NCI-H510A (cell line): Measurements from ENCODE around the gene PXMP2.

Source experiments
- DNase-seq: peaks from one replicate; lab custom pipeline; 2025; lab: John Stamatoyannopoulos, UW

PXMP2 gene

GRCh38 chr12:132687211-132688164 lies at the start of gene PXMP2, which contains the start of gene POLE:
Gene PXMP2 (plus strand): TSS chr12:132687587. CDS start chr12:132687671, 84 bp downstream.
Gene POLE (minus strand): TSS chr12:132687342. CDS start chr12:132687315, 27 bp downstream.
- peak; percentile 97 for DNase-seq

DNA sequence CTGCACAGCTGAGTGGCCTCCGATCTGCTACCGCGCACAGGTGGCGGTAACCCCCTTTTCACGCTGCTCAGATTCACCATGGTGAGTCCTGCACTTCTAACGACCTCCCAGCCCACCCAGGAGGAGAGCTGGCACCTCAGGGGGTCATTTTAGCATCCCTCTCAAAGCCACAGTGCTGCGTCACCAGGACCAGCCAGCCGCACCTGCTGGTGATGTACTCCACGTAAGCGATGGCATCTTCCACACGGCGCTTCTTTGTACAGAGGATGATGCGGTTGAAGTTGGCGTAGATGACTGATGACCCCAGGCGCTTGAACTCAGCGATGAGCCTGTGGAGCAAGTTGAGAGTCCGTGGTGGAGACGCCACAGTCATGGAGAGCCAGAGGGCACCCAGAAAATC lies 49.6 kb upstream of the PXMP2 start:
- no peak for DNase-seq

GRCh38 chr12:132638541-132639408 lies 48.6 kb upstream of the PXMP2 start:
- DNase-seq = no peak

DNA sequence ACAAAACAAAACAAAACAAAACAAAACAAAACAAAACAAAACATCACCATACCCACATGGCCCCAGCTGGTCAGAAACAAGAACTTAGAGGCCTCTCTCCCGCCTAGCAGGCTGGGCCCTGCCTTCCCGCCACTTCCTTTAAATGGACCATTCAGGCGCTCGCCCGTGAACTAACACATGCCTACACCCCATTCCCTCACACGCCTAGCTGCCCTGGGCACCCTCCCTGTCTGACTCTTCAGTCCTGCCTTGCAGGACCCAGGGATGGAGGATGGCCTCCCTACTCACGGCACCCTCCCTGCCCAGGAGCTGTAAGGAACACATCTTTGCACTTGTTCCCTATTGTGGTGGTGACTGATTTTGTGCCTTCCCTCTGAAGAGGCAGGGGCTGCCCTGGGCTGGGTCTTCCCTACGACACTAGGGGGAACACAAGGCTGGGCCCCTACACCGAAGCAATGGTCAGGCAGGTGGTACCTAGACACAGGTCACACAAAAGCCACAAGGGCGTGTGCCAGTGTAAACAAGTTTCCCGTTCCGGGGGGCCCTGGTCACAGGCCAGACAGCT lies 47.3 kb upstream of the PXMP2 start:
- no peak for DNase-seq

- DNase-seq = no peak
Observed at GRCh38 chr12:132640936-132641335, 46.5 kb upstream of the PXMP2 start.

GRCh38 chr12:132641811-132642650 lies 45.4 kb upstream of the PXMP2 start:
- no peak for DNase-seq

GRCh38 chr12:132642846-132643835 lies 44.2 kb upstream of the PXMP2 start:
- no peak for DNase-seq

- no peak for DNase-seq
Observed at GRCh38 chr12:132646850-132647249, 40.5 kb upstream of the PXMP2 start.

DNA sequence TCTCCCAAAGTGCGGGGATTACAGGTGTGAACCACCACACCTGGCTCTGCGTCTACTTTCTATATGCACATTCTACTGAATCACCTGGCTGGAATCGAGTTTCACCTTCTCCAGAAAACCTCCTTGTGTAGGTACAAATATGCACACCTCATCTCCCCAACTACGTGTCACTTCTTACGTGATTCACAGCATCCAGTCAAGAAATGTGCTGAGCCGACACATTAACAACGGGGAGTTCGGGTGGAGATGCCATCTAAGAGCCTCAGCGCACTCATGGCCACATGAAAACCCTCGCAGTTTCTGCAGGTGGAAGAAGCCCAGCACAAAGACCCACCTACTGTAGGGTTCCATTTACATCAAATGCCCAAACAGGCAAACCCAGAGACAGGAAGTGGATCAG lies 39.5 kb upstream of the PXMP2 start:
- no peak for DNase-seq

DNA sequence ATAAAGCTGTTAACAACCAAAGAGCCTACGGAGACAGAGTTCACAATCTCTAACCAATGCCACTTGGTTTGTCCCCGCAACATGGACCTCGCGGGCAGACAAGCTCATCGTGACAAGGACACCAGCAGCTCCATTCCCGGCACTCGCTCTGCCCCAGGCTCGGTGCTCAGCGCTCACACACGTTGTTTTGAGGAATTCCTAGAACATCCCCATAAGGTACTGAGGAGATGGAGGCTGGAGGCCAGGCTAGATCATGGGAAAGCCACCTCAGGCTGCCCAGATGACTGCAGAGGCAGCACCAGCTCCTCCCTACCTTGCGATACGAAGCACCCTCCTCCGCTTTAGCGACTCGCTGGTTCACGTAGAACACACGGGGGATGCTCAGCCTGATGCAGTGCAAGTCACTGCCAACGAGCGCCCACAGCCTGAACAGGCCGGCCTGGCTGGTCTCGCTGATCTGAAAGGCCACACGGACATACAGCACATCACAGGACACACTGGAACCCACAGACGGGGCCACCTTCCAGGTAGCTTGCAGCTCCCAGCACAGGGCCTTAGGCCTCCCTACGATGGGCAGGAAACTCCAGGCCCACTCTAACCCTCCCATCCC lies 38.7 kb upstream of the PXMP2 start:
- no peak for DNase-seq

DNA sequence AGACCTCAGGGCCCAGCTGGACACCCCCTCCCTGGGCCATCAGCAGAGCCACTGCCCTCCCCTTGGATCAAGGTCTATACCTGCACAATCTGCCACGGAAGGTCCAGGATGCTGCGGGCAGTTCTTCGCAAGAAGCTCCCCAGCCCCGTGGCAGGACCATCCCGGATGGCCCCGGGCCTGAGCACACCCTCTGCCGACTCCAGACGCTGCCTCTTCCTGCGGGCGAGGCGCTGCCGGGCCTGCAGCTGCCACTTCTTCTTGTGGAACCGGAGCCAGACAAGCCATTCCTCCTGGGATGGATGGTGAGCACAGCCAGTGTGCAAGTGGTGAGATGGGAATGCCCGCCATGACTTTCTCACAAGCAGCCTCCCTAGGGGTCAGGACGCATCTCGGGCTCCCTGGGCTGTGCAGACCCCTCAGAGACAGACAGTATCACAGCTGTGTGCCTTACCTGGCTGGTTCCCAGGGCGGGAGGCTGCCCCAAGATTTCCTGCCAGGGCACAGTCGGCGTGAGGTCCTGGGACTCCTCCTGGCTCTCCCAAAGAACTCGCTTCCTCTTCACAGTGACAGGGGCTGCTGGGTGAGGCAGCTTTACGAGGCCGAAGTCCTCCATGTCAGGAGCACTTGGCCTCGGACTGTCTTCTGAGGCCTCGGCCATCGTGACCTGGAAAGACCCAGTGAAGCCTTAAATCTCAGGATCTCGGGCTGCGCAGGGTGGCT lies 38.0 kb upstream of the PXMP2 start:
- DNase-seq = no peak

DNA sequence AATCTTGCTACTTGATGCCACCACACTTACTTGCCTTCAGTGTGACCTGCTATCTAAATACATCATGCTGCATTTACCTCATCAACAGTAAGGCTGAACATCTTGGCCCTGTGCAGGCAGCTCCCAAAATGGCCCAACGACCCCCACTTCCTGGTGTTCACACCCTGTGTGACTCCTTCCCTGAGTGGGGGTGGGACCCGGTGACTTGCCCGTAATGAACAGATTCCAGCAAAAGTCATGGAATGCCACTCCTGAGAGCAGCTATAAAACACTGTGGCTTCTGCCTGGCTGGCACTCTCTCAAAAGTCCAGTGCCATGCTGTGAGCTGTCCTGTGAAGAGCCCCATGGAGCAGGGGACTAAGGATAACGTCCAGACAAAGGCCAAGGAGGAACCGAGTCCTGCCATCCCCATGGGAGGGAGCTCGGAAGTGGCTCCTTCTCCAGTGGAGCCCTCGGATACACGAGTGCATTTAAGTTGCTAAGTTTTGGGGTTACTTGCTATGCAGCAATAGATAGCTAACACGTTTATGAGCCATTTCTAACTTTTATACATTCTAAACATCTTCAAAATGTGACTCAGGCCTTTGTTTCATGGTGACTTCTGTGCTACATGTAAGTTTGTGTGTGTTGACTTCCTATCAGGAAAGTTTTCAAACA lies 35.8 kb upstream of the PXMP2 start:
- no peak for DNase-seq

DNA sequence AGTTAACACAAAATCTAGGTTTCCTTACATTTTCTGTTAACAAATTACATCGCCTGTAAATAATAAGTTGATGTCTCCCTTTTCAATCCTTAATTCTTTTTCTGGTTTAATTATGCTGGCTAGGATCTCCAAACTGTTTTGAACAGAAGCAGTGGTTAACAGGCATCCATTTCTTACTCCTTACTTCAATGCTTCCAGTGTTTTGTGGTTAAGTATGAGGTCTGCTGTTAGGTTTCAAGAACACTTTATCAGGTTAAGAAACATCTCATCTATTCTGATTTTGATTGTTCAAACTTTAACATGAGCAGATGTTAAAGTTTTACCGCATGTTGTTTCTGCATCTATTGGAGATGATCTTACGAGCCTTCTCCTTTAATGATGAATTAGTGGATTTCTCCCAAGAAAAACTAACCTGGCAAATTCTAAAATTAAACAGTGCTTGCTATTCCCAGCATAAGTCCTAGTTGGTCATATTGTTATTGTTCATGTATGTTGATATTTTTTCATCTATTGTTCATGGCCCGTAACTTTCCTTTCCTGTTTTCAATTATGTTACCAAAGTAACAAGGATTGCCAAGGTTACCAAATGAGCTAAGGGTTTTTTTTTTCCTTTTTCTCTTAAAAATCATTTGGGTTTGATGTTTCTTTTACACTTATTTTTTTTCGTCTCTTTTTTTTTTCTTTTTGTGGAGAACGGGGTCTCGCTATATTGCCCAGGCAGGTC lies 33.7 kb upstream of the PXMP2 start:
- DNase-seq = no peak

DNA sequence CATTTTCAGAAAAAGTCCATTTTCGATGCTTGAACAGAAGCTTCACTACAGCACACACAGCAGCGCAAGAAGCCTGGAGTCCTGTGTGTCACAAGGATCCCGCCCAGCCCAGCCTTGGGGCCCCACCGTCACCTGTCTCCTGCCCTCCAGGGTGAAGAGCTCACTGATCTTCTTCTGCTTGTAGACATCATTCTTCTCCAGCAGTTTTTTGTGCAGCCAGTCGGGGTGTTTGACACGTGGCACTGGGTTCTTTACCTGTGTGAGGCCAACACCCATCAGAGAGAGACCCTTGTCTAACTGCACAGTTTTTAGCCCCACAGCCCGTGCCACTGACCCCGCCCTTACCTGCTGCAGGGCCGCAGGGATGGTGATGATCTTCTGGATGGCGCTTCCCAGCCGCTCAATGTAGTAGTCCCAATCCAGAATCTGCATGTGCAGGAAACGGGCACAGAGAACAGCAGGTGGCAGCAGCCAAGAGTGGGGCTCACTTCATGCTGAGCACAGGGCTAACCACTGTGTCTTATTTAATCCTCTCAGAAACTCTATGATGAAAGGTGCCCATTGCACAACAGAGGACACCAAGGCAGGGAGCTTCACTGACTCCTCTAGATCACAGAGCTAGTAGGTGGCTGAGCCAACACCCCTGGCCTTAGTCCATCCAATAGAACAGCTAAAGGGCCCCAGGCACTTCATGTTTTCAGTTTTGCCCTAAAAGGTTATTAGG lies 30.2 kb upstream of the PXMP2 start:
- no peak for DNase-seq

DNA sequence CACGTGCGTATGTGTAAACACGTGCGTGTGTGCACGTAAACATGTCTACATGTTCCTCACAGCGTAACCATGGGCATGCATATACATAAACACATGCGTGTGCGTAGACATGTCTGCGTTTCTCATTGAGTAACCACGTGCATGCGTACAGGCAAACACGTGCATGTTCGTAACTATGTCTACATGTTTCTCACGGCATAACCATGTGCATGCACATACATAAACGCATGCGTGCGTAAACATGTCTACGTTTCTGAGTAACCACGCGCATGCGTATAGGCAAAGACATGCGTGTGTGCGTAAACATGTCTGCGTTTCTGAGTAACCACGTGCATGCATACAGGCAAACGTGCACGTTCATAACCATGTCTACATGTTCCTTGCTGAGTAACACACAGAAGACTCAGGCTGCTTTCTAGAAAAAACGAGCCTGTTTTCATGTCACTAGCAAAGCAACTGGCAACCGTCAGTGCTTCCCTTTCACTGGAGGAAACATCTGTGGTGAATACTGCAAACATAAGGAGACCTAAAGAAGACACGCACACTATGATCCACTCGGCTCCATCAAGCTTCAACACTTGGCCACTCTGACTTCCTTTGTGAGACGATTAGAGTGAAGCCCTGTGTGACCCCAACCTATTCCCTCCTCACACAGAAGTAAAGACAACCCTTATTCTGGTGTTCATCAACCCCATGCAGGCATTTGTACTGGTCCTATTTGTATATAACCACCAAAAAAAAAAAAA lies 29.1 kb upstream of the PXMP2 start:
- no peak for DNase-seq

GRCh38 chr12:132659146-132659545 lies 28.2 kb upstream of the PXMP2 start:
- DNase-seq = no peak
